Ectodermal cell (in vitro differentiated cells): ENCODE data around the gene TOMM34.

Source experiments
- H3K27ac ChIP-seq: 2 replicates; pipeline ENCODE4 v1.7.0; 2013; ENCODE audit warnings: mild to moderate bottlenecking, low read depth, low read length; ENCODE audit not compliant: insufficient read depth, poor library complexity, severe bottlenecking
- H3K27me3 ChIP-seq: 2 replicates; pipeline ENCODE4 v1.7.0; 2013; ENCODE audit warnings: mild to moderate bottlenecking, low read length; ENCODE audit not compliant: insufficient read depth, control insufficient read depth, poor library complexity, severe bottlenecking
- H3K36me3 ChIP-seq: one replicate; pipeline ENCODE4 v1.7.0; 2013; ENCODE audit warnings: low read length; ENCODE audit not compliant: control insufficient read depth, insufficient read depth
- H3K4me1 ChIP-seq: one replicate; pipeline ENCODE4 v1.7.0; 2013; ENCODE audit warnings: low read length; ENCODE audit not compliant: control insufficient read depth, insufficient read depth
- H3K4me3 ChIP-seq: 2 replicates; pipeline ENCODE4 v1.7.0; 2013; ENCODE audit warnings: low read depth, low read length, control low read depth; ENCODE audit not compliant: insufficient read depth
- H3K9me3 ChIP-seq: 2 replicates; pipeline ENCODE4 v1.7.0; 2013; ENCODE audit warnings: mild to moderate bottlenecking, low read length, moderate library complexity; ENCODE audit not compliant: control insufficient read depth
- WGBS, 2 experiments: methylation state at CpG; one replicate each; pipeline ENCODE4 v1.1.7; 2013; ENCODE audit warnings: missing lambda C conversion rate in 2 of 2; 5-methylcytosine and 5-hydroxymethylcytosine counted together

Gene TOMM34

DNA sequence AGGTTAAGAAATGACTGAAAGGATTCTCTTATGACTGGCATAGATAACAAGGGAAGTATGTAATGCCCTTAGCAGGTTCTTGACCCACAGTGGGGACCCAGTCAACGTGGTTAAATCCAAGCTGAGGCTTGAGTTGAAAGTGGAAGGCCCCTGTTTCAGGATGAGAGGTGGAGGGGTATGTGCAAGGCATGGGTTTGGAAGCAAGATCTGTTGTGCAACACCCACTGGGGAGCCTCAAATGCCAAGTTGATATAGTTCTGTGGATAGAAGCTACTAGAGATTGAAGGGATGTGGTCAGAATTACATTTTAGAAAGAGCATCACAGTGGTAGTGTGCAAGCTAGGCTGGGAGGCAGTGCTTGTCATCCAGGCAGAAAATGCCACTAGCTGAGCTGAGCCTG, 45.3 kb downstream of the TOMM34 start:
- H3K4me3 ChIP-seq = no peak overlapping the region
- H3K36me3 ChIP-seq = peaks cover 9% of the 10 kb centered on the region
- 90 to 94% methylated on average over 1 of the region's 1 CpG for WGBS, 2 experiments
- H3K27me3 ChIP-seq = no peaks in the 10 kb centered on the region
- H3K27ac ChIP-seq = no peak overlapping the region
- H3K4me1 ChIP-seq = peaks cover 2% of the 10 kb centered on the region
- no peaks in the 10 kb centered on the region for H3K9me3 ChIP-seq

DNA sequence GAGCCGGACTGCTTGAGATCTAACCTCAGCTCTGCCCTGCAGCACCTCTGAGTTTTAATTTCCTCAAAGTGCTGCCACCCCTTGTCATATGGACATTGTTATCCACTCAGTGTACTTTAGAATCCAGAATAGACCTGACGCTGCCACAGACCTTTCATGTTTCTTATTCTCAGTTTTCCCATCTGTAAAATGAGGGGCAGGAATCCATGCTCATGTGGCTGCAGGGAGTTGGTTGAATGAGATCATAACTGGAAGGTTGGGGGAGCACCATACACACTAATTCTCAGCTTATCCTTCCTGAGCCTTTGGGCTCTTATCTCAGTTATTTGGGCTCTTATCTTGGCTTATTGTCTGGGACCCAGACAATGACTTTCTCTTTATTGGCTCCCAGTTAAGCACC, 48.0 kb downstream of the TOMM34 start:
- H3K27ac ChIP-seq = no peak overlapping the region
- no peaks in the 10 kb centered on the region for H3K27me3 ChIP-seq
- 92% methylated on average over 2 of the region's 2 CpGs for WGBS, 2 experiments
- no peak overlapping the region for H3K4me3 ChIP-seq
- no peaks in the 10 kb centered on the region for H3K36me3 ChIP-seq
- peaks cover 2% of the 10 kb centered on the region for H3K4me1 ChIP-seq
- H3K9me3 ChIP-seq = no peaks in the 10 kb centered on the region

DNA sequence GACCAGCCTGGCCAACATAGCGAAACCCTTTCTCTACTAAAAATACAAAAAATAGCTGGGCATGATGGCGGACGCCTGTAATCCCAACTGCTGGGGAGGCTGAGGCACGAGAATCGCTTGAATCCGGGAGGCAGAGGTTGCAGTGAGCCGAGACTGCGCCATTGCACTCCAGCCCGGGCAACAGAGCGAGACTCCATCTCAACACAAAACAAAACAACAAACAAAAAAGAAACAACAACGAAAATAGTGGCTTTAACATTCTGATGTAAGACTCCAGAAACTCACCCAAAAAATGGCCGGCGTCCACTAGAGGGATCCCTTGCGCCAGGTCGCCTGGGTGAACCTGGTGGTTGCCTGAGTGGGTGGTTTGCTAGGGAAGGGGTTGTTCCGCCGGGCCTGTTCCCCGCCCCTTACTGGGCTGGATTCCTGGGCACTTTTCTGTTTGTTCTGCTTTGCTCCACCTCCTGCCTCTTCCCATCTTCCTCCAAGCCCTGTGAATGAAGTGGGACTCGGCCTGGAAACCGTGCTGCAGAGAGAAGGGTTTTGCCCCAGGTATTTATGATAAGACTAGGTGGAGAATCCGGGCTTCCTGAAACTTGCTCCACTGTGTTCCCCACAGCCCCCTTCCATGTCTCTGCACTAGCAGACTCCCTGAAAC, 48.8 kb downstream of the TOMM34 start:
- no peaks in the 10 kb centered on the region for H3K4me1 ChIP-seq
- 48 to 49% methylated on average over 21 of the region's 21 CpGs for WGBS, 2 experiments
- no peaks in the 10 kb centered on the region for H3K9me3 ChIP-seq
- H3K36me3 ChIP-seq = no peaks in the 10 kb centered on the region
- H3K4me3 ChIP-seq = no peak overlapping the region
- H3K27me3 ChIP-seq = no peaks in the 10 kb centered on the region
- H3K27ac ChIP-seq = no peak overlapping the region

DNA sequence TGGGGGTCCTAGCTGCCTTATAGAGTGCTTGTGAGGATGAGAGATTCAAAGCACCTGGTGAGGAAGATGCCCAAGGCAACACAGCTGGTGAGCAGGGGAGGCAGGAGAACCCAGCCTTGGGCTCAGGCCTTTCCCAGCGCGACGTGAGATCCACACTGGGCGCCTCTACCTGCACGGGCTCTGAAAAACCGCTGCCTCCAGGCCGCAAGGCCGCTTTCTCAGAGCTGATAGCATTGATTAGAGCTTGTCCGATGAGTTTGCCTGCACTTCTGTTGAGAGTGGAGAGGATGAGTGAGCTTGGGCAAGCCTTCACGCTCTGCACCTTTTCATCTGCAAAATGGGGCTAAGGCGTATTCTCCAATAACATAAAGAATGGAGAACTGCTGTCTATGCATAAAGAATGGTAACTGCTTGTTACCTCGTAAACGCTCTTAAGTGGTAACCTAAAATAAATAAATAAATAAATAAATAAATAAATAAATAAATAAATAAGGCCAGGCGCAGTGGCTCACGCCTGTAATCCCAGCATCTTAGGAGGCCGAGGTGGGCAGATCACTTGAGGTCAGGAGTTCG, 49.4 kb downstream of the TOMM34 start:
- Histone ChIP-seq H3K4me1 (no peaks in the 10 kb centered on the region), H3K27ac (no peak overlapping the region), H3K4me3 (peak overlapping the region; percentile 72), H3K27me3 (no peaks in the 10 kb centered on the region), H3K36me3 (peaks cover 2% of the 10 kb centered on the region), H3K9me3 (no peaks in the 10 kb centered on the region)
- WGBS, 2 experiments = 57 to 58% methylated on average over 15 of the region's 17 CpGs

DNA sequence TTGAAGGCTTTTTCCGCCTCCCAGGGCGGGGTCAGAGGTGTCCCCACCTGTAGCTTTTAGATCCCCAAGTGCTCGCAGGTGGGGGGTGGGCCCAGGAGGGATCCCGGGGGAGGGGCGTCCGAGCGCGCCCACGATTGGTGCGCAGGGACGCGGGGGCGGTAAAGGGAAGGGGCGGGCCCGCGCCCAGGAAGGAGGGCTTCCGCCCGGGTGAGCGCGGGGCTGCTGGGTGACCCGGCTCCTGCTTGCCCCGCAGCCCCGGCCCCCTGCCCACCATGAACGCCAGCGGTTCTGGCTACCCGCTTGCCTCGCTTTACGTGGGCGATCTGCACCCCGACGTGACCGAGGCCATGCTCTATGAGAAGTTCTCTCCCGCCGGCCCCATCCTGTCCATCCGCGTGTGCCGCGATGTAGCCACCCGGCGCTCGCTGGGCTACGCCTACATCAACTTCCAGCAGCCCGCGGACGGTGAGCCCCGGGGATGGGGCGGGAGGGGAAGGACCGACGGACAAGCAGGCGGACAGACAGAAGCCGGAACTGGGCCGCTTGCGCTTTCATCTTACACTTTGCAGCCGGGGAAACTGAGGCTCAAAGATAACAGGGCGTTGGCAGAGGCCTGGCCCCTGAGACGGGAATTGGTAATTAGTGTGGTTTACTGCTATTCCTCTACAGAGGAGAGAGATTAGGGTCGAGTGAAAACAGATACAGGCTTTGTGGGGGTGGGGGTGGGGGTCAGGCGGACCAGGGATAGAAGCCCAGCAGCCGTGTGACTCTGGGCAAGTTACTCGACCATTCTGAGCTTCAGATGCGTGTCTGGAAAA, 50.1 kb downstream of the TOMM34 start, which contains the start of gene PABPC1L:
PABPC1L (plus strand) TSS at position 189 of the 818 bp plus-strand sequence; CDS start at position 273, 84 bp downstream.
- no peak within 1 kb of the TSS for H3K27ac ChIP-seq
- peak within 1 kb of the TSS; percentile 72 for H3K4me3 ChIP-seq
- H3K36me3 ChIP-seq = peaks cover 4% of the 10 kb centered on the region
- no peaks in the 10 kb centered on the region for H3K27me3 ChIP-seq
- H3K9me3 ChIP-seq = no peaks in the 10 kb centered on the region
- H3K4me1 ChIP-seq = no peaks in the 10 kb centered on the region
- WGBS, 2 experiments = 1% methylated on average over 61 of the region's 61 CpGs

DNA sequence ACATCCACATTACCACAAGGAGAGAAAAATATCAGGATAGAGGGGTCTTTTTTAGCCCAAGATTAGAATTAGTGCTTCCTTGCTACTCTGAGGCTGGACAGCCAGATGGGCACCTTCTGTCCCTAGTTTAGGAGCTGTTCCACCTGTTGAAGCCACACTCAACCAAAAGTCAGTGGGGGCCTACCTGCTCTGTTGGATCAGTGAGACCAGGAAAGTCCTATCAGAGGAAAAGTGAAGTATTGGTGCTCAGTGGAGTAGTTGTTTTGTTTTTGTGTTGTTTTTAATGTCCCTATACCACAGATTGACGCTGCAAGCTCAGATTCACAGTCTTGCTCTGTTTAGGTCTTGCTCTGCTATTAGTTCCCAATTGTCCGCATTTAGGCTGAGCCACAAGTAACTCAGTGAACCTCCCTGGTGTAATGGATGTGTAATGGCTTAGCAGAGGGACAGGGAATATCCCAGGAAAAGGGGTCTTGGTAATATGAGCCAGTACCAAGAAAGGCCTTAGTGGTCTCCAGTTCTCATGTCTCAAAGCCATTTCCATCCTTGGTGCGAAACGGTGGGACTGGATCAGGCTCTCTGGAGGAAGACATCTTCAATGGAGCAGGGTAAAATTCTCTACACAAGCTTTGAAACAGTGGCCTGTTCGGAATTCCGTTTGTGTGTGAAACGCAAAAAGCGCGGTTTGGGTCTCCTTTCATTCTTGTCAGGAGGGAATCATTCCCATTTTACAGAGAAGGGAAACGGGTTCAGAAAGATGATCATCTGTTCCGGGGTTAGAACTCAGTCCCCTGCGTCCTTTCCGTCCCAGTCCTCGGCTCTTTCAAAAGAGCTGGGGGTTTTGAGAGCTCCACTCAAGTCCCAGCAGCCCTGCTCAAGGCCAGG, 51.0 kb downstream of the TOMM34 start:
- WGBS, 2 experiments = 42% methylated on average over 14 of the region's 14 CpGs
- H3K4me1 ChIP-seq = no peaks in the 10 kb centered on the region
- H3K27me3 ChIP-seq = no peaks in the 10 kb centered on the region
- no peak overlapping the region for H3K27ac ChIP-seq
- H3K36me3 ChIP-seq = peaks cover 12% of the 10 kb centered on the region
- peak overlapping the region; percentile 72 for H3K4me3 ChIP-seq
- no peaks in the 10 kb centered on the region for H3K9me3 ChIP-seq

DNA sequence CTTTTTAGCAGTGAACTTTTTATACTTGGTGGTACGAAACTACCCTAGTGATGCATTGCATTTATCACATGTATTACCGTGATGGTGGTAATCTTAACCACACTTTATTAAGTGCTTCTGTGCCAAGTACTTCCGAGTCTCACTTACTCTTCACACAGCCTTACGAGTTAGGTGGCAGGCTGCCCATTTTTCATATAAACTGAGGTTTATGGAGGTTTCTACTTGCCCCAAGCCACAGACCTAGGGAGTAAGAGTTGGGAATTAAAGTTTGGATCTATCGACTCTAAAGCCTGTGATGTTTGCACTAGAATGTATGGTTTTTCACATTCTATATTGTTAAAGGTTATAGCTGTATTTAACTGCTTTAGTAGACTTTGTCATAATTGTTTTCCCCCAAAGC, 55.8 kb downstream of the TOMM34 start:
- Histone ChIP-seq H3K4me3 (no peak overlapping the region), H3K9me3 (no peaks in the 10 kb centered on the region), H3K4me1 (no peaks in the 10 kb centered on the region), H3K27me3 (no peaks in the 10 kb centered on the region), H3K27ac (no peak overlapping the region), H3K36me3 (peaks cover 25% of the 10 kb centered on the region)
- WGBS, 2 experiments = 99% methylated on average over 5 of the region's 5 CpGs

DNA sequence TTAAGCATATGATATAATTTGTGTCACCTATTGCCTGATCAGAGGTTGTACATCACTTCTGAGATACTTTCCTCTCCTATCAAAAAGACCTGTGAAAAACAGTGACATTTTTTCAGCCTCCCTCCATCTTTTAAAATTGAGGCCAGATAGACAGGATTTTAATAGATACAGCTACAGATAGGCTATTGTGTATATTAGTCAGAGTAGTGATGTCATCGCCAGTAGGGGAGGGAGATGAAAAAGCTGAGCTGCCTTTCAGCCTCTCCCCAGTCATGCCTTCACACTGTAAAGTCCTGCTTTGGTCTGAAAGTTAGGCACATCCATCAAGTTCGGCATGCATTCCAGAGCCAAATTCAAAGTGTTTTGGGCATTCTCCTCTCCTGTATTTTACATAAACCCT, 58.2 kb downstream of the TOMM34 start:
- no peak overlapping the region for H3K27ac ChIP-seq
- no peak overlapping the region for H3K4me3 ChIP-seq
- peaks cover 25% of the 10 kb centered on the region for H3K36me3 ChIP-seq
- H3K4me1 ChIP-seq = no peaks in the 10 kb centered on the region
- no peaks in the 10 kb centered on the region for H3K27me3 ChIP-seq
- WGBS, 2 experiments = 90 to 92% methylated on average over 2 of the region's 2 CpGs
- no peaks in the 10 kb centered on the region for H3K9me3 ChIP-seq

DNA sequence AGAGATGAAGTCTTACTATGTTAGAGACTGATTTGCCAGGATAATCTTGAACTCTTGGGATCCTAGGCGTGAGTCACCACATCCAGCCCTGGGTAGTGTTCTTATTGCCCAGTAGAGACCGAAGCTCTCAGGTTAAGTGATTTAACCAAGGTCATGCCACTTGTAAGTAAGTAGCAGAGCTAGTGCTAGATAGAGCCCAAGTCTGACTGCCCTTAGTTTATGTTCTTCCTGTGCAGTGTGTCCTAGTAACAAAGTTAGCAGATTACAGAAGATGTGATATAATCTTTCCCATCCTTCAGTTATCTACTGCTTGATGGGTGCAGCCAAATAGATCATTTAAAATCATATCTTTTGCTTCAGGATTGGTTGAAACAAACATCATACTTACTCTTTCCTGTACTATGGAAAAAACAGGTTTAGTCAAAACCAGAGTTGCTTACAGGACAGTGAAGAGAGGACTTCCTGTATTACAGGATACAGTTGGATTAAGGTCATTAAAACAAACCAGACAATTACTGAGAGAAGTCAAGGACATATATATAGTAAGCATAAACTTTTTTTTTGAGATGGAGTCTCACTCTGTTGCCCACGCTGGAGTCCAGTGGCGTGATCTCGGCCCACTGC, 59.9 kb downstream of the TOMM34 start:
- Histone ChIP-seq H3K9me3 (no peaks in the 10 kb centered on the region), H3K4me1 (no peaks in the 10 kb centered on the region), H3K27ac (no peak overlapping the region), H3K4me3 (no peak overlapping the region), H3K36me3 (peaks cover 21% of the 10 kb centered on the region), H3K27me3 (no peaks in the 10 kb centered on the region)
- WGBS, 2 experiments = 90 to 91% methylated on average over 5 of the region's 5 CpGs
